Activated T-helper 1 cell treated with anti-CD3 and anti-CD28 coated beads, Interleukin-12 subunit alpha, Interleukin-12 subunit beta, Interleukin-2, Interleukin-4 antibody, amounts not matched to agents 30 ng/mL and 10 ng/mL and 1 ng/mL, durations not matched to agents 14 hours and 24 hours and 36 hours (primary cell): Measurements from ENCODE around the gene PLSCR2. TPM values are rescaled to one million over a fixed set of nuclear protein-coding genes. Genes with fewer than 3 reads are reported as not detected.
"Not testable (repeated sequence)": the region's sequence is repeated elsewhere in the genome, so short reads cannot be mapped to it uniquely, and the experiment has no call there.

Experiments used
- DNase-seq: peaks from one replicate; pipeline ENCODE4 v3.0.0; 2021; ENCODE audit warnings: low spot score
- H3K27ac Mint-ChIP-seq: one replicate; pipeline ENCODE4 v1.8.0; 2021; ENCODE audit warnings: mild to moderate bottlenecking, mixed read lengths
- H3K27me3 Mint-ChIP-seq: one replicate; pipeline ENCODE4 v1.8.0; 2022; ENCODE audit warnings: mild to moderate bottlenecking, moderate library complexity, mixed read lengths; ENCODE audit not compliant: insufficient read depth
- H3K36me3 Mint-ChIP-seq: one replicate; pipeline ENCODE4 v1.8.0; 2021; ENCODE audit warnings: low read depth, mixed read lengths
- H3K4me1 Mint-ChIP-seq: one replicate; pipeline ENCODE4 v1.8.0; 2021; ENCODE audit warnings: low read depth, mixed read lengths
- H3K4me3 Mint-ChIP-seq: one replicate; pipeline ENCODE4 v1.8.0; 2021; ENCODE audit warnings: mild to moderate bottlenecking, moderate library complexity, mixed read lengths
- H3K9me3 Mint-ChIP-seq: one replicate; pipeline ENCODE4 v1.8.0; 2021; ENCODE audit warnings: mixed read lengths
- intact Hi-C: fragments of 100-400 bp; cut with micrococcal nuclease; formaldehyde crosslinking; loops from one replicate; pipeline ENCODE4 v1.15.1; 2024
- total RNA-seq: library from RNA; stranded (reverse); gene quantifications from 2 replicates; pipeline ENCODE4 v1.2.3, GENCODE V29; 2022

The PLSCR2 gene
- total RNA-seq, 1 donor from 2014 or later = not detected

- no peaks in the 10 kb centered on the region for H3K9me3 Mint-ChIP-seq
- no peak for DNase-seq
- no peaks in the 10 kb centered on the region for H3K4me1 Mint-ChIP-seq
- intact Hi-C loops = no loop called here
- H3K4me3 Mint-ChIP-seq = no peak overlapping the region
- no peaks in the 10 kb centered on the region for H3K27me3 Mint-ChIP-seq
- H3K27ac Mint-ChIP-seq = no peak overlapping the region
- no peaks in the 10 kb centered on the region for H3K36me3 Mint-ChIP-seq
These were observed 37.3 kb downstream of the PLSCR2 start for GRCh38 chr3:146432066-146432465.

DNA sequence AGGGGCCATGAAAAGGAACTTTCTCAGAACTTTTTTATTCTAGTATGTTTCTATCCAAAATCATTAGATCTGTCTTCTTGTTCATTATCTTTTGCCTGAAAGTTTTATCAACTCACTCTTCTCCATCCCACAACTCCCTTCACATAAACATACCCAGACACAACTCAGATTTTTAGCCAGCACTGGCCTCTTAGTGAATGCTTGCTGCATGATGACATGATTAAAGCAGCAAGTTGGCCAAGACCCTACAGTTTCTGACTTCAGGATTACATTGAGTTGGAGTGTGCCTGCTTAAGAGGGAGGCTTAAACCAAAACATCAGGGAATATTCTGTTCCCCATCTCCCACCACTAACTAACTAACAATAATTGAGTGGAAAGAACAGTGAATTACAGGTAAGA, 38.1 kb downstream of the PLSCR2 start:
- Mint-ChIP-seq H3K27ac (no peak overlapping the region), H3K27me3 (no peaks in the 10 kb centered on the region), H3K4me1 (no peaks in the 10 kb centered on the region), H3K9me3 (no peaks in the 10 kb centered on the region), H3K36me3 (no peaks in the 10 kb centered on the region), H3K4me3 (no peak overlapping the region)
- DNase-seq = no peak
- intact Hi-C loops = no loop called here

GRCh38 chr3:146425341-146425740, 44.0 kb downstream of the PLSCR2 start:
- Mint-ChIP-seq H3K4me1 (peaks cover 5% of the 10 kb centered on the region), H3K4me3 (no peak overlapping the region), H3K9me3 (no peaks in the 10 kb centered on the region), H3K36me3 (no peaks in the 10 kb centered on the region), H3K27ac (no peak overlapping the region), H3K27me3 (no peaks in the 10 kb centered on the region)
- intact Hi-C loops = no loop called here
- no peak for DNase-seq

DNA sequence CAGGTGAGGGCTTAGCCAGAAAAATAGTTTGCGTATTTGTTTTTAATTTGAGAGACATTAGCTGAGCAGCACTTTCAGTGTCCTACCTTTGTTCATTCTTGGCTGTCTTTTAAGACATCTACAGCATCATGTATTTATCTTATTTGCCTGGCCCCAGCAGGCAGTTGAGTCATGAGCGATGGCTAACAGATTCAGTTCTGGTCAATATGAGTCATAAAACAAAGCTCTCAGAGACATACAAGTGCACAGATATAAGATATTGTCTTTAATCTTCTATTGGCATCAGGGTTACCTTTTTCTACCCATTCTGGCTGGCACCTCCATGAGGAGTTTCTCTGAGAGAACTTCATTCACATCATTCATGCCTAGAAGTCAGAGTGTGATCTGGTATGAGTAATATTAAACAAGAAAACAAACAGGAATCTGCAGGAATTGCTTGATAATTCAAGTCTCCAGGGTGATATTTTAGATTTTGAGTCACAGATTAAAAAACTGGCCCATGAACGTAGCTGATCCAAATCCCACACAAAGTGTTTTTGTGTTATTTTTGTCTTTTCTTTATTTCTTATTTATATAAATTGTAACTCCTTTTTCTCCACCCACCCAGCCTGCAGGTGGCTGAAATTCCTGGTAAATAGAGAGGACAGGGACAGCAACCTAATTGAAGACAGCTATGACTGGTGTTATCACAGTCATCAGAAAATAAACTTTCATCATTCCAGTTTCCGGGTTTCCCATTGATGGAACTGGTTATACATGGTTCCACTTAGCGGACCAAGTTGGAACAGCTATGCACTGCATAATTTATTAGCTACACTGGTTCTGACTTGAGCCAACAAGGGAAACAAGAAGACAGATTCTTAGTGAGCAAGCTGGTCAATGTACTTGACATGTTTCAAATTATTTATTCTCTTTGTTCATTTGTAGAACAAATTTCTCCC, 47.3 kb downstream of the PLSCR2 start:
- Mint-ChIP-seq H3K36me3 (no peaks in the 10 kb centered on the region), H3K4me1 (peaks cover 5% of the 10 kb centered on the region), H3K27ac (no peak overlapping the region), H3K4me3 (no peak overlapping the region), H3K9me3 (no peaks in the 10 kb centered on the region), H3K27me3 (peaks cover 8% of the 10 kb centered on the region)
- DNase-seq = no peak
- intact Hi-C loops = no loop called here

DNA sequence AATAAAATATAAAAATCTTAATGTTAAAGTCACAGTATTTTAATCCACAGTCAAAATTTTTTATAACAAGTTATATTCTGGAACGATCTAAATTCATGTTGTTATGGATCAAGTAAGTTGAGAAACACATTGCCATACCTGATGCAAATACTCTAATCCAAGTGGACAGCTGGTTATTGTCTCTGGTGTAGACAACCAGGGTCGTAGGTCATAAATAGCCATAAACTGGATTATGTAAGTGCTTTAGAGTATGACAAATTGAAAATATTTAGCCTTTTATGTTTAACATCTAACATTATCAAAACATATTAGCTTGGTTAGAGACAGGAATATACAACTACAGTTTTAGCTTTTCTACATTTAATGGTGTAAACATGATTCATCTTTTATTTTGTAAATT, 53.0 kb downstream of the PLSCR2 start:
- Mint-ChIP-seq H3K27me3 (peaks cover 8% of the 10 kb centered on the region), H3K27ac (no peak overlapping the region), H3K36me3 (no peaks in the 10 kb centered on the region), H3K4me1 (no peaks in the 10 kb centered on the region), H3K4me3 (no peak overlapping the region), H3K9me3 (no peaks in the 10 kb centered on the region)
- intact Hi-C loops = no loop called here
- DNase-seq = no peak

- peaks cover 9% of the 10 kb centered on the region for H3K27me3 Mint-ChIP-seq
- no peak for DNase-seq
- H3K4me3 Mint-ChIP-seq = no peak overlapping the region
- no peak overlapping the region for H3K27ac Mint-ChIP-seq
- H3K36me3 Mint-ChIP-seq = no peaks in the 10 kb centered on the region
- intact Hi-C loops = no loop called here
- H3K9me3 Mint-ChIP-seq = peaks cover 3% of the 10 kb centered on the region
- no peaks in the 10 kb centered on the region for H3K4me1 Mint-ChIP-seq
These were observed 55.4 kb downstream of the PLSCR2 start for GRCh38 chr3:146414010-146414409.

GRCh38 chr3:146412711-146413110, 56.6 kb downstream of the PLSCR2 start:
- H3K27me3 Mint-ChIP-seq, H3K27ac Mint-ChIP-seq, H3K9me3 Mint-ChIP-seq, H3K4me3 Mint-ChIP-seq, H3K4me1 Mint-ChIP-seq, H3K36me3 Mint-ChIP-seq, intact Hi-C loops, DNase-seq: not testable (repeated sequence)

DNA sequence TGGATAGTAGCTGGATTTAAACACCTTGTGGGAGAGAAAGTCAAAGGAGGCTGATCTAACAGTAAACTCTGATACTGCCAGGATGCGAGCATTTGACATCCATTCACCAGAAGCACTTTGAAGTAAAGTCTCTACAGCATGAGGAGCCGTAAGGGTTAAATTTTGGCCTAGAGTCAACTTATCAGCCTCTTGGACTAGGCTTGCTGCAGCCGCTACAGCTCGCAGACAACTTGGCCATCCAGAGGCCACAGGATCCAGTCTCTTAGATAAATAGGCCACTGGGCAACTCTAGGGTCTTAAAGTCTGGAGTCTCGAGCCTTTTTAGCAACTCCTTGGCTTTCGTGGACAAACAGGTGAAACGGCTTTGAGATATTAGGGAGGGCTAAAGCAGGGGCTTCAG, 61.4 kb downstream of the PLSCR2 start:
- no peak for DNase-seq
- peaks cover 1% of the 10 kb centered on the region for H3K27me3 Mint-ChIP-seq
- intact Hi-C loops = no loop called here
- H3K9me3 Mint-ChIP-seq = peaks cover 6% of the 10 kb centered on the region
- H3K4me3 Mint-ChIP-seq = no peak overlapping the region
- no peaks in the 10 kb centered on the region for H3K36me3 Mint-ChIP-seq
- no peak overlapping the region for H3K27ac Mint-ChIP-seq
- no peaks in the 10 kb centered on the region for H3K4me1 Mint-ChIP-seq

DNA sequence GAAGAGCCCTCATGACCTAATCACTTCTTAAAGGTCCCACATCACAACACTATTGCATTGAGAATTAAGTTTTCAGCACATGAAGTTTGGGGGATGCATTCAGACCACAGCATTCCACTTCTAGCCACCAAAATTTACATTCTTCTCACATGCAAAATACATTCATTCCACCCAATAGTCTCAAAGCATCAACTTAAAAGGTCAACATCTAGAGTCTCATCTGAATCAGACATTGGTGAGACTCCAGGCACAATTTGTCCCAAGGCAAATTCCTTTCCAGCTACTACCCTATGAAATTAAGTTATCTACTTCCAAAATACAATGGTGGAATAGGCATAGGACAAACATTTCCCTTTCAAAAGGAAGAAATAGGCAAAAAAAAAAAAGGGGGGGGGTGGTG, 64.9 kb downstream of the PLSCR2 start:
- Mint-ChIP-seq H3K9me3 (peaks cover 6% of the 10 kb centered on the region), H3K36me3 (no peaks in the 10 kb centered on the region), H3K4me3 (no peak overlapping the region), H3K27ac (no peak overlapping the region), H3K4me1 (no peaks in the 10 kb centered on the region), H3K27me3 (no peaks in the 10 kb centered on the region)
- intact Hi-C loops = no loop called here
- no peak for DNase-seq

DNA sequence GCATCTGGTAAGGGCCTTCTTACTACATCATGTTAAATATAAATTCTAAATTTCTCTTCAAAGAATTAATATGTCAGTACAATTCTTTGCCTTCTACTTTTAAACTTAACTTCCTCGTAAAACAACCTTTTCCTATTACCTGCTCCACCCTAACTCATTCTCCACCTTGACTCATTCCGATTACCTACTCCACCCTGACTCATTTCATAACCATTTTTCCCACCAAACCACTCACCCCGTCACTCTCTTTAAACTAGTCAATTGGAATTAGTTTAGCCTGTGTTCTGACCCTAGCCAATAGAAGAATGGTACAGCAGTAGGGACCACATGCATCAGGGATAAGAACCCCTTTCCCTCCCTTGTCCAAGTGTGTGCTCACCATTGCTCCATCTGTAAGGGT, 65.6 kb downstream of the PLSCR2 start:
- H3K9me3 Mint-ChIP-seq = peaks cover under 1% of the 10 kb centered on the region
- H3K4me1 Mint-ChIP-seq = no peaks in the 10 kb centered on the region
- DNase-seq = no peak
- H3K27me3 Mint-ChIP-seq = no peaks in the 10 kb centered on the region
- no peak overlapping the region for H3K27ac Mint-ChIP-seq
- intact Hi-C loops = no loop called here
- H3K36me3 Mint-ChIP-seq = no peaks in the 10 kb centered on the region
- H3K4me3 Mint-ChIP-seq = no peak overlapping the region

DNA sequence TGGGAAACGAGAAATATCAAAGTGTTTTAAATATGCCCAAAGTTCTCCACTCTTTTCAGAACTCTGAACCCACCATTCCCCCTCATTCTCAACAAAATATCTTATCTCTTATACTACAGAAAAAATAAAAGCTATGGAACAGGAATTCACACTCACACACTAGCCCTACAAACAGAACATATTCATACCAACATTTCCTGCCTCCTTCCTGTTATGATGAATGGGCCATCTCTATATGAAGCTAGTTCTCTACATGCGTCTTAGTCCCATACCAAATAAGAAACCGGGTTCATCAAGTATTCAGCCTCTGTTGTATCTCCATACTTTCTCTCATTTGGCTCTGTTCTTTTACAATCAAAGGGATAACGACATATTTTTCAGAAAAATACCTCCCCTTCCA, 72.6 kb downstream of the PLSCR2 start:
- intact Hi-C loops = no loop called here
- Mint-ChIP-seq H3K4me3 (no peak overlapping the region), H3K9me3 (no peaks in the 10 kb centered on the region), H3K36me3 (no peaks in the 10 kb centered on the region), H3K4me1 (no peaks in the 10 kb centered on the region), H3K27ac (no peak overlapping the region), H3K27me3 (peaks cover 1% of the 10 kb centered on the region)
- no peak for DNase-seq

DNA sequence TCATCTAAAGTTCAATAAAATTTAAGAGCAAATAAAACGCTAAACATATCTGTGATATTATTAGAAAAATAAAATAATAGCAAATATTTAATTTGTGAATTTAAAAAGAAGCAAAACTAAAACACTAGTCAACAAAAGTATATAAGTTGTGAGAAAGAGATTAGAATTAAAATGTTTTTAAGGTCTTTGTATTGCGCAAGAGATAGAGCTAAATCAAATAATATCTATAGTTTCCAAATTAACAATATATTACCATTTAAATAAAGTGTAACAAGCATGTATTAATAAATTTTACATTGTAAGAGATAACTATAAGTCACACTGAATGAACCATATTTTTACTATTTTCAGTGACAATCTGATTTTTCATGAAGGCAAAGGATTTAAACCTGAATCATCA, 74.2 kb downstream of the PLSCR2 start:
- intact Hi-C loops = no loop called here
- Mint-ChIP-seq H3K27me3 (peaks cover 1% of the 10 kb centered on the region), H3K4me1 (no peaks in the 10 kb centered on the region), H3K4me3 (no peak overlapping the region), H3K36me3 (no peaks in the 10 kb centered on the region), H3K27ac (no peak overlapping the region), H3K9me3 (no peaks in the 10 kb centered on the region)
- DNase-seq = no peak

DNA sequence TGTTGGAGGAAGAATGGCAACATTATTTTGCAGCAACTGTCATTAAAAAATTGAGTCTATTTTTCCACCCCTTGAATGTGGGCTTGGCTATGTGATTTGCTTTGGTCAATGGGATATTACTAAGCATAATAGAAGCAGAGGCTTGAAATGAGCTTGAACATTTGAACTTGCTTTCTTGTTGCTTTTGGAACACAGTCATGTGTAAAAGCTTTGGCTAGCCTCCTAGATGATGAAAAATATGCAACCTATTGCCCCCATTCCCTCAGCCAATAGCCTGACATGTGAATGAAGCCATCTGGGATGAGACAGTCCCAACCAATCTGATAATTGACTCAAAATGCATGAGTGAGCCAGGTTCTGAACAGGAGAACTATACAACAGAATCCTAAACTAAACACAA, 78.4 kb downstream of the PLSCR2 start:
- H3K36me3 Mint-ChIP-seq = no peaks in the 10 kb centered on the region
- H3K4me3 Mint-ChIP-seq = no peak overlapping the region
- intact Hi-C loops = no loop called here
- peaks cover 1% of the 10 kb centered on the region for H3K27me3 Mint-ChIP-seq
- no peak for DNase-seq
- no peak overlapping the region for H3K27ac Mint-ChIP-seq
- H3K9me3 Mint-ChIP-seq = no peaks in the 10 kb centered on the region
- H3K4me1 Mint-ChIP-seq = no peaks in the 10 kb centered on the region
